MCF 10A (cell line): ENCODE data around the gene TAP2. TPM values are rescaled to one million over a fixed set of nuclear protein-coding genes. Genes with fewer than 3 reads are reported as not detected.

Experiments used
- BruUV-seq: library from RNA; stranded (reverse); fragments of 400-500 nt; replicated peaks from 2 replicates; lab custom pipeline; 2021; lab: Mats Ljungman, UMichigan
- CTCF ChIA-PET: fragments of 300-600 bp; sonication (Branson Sonifier 250); formaldehyde crosslinking; extraction: SDS; loops from one replicate; lab custom pipeline; 2021; ENCODE audit warnings: antibody characterized with exemption, inconsistent platforms; lab: Yijun Ruan, JAX
- POLR2A ChIA-PET: fragments of 300-600, 350-650 bp; sonication (Branson Sonifier 250); formaldehyde crosslinking; extraction: SDS; loops from one replicate; lab custom pipeline; 2020; ENCODE audit warnings: antibody characterized with exemption, inconsistent platforms; lab: Yijun Ruan, JAX
- DNase-seq: peaks from one replicate; pipeline ENCODE4 v3.0.0-alpha.2; 2018; ENCODE audit not compliant: unreplicated experiment
- H3K27ac Mint-ChIP-seq: one replicate; pipeline ENCODE4 v1.8.0; 2022; ENCODE audit warnings: mild to moderate bottlenecking, low read depth, mixed read lengths; ENCODE audit not compliant: unreplicated experiment
- H3K27me3 Mint-ChIP-seq: one replicate; pipeline ENCODE4 v1.8.0; 2022; ENCODE audit warnings: mixed read lengths; ENCODE audit not compliant: insufficient read depth, unreplicated experiment
- H3K36me3 Mint-ChIP-seq: one replicate; pipeline ENCODE4 v1.8.0; 2022; ENCODE audit warnings: mild to moderate bottlenecking, moderate library complexity, mixed read lengths; ENCODE audit not compliant: insufficient read depth, unreplicated experiment
- H3K4me1 Mint-ChIP-seq: one replicate; pipeline ENCODE4 v1.8.0; 2022; ENCODE audit warnings: mixed read lengths; ENCODE audit not compliant: insufficient read depth, unreplicated experiment
- H3K4me3 Mint-ChIP-seq: one replicate; pipeline ENCODE4 v1.8.0; 2022; ENCODE audit warnings: mild to moderate bottlenecking, moderate library complexity, mixed read lengths; ENCODE audit not compliant: unreplicated experiment
- H3K9me3 Mint-ChIP-seq: one replicate; pipeline ENCODE4 v1.8.0; 2022; ENCODE audit warnings: mixed read lengths; ENCODE audit not compliant: unreplicated experiment
- CTCF ChIP-seq: fragments of 200-600 bp; IDR thresholded peaks from one replicate; pipeline ENCODE4 v1.8.0; 2022; ENCODE audit warnings: antibody characterized with exemption, mild to moderate bottlenecking; ENCODE audit not compliant: unreplicated experiment
- intact Hi-C: fragments of 100-400 bp; cut with micrococcal nuclease; formaldehyde crosslinking; loops from 2 replicates; pipeline ENCODE4 v1.14.1; 2022
- total RNA-seq: library from RNA; stranded (reverse); gene quantifications from 2 replicates; pipeline ENCODE4 v1.2.3, GENCODE V29; 2022

Gene TAP2
- total RNA-seq, 1 experiment from 2014 or later = 61.2 TPM

- no peak overlapping the region for H3K4me3 Mint-ChIP-seq
- no peaks in the 10 kb centered on the region for H3K9me3 Mint-ChIP-seq
- H3K27ac Mint-ChIP-seq = no peak overlapping the region
- BruUV-seq = no TSS peak
- TF ChIP-seq CTCF = no peak
- no peak for DNase-seq
- H3K27me3 Mint-ChIP-seq = no peaks in the 10 kb centered on the region
- ChIA-PET CTCF (interaction anchor here (0.6 to 6.4 kb wide), 22 partner anchors 12 to 475 kb away, joined by 3 to 110 read pairs (median 5); partner anchors contain the start of genes HLA-DQB1, PSMB9 and TAP1), POLR2A (interaction anchor here (0.7 to 3.7 kb wide), 11 partner anchors 10 to 644 kb away, joined by 3 to 111 read pairs (median 6); partner anchors contain the start of genes HLA-DMA, PSMB9 and TAP1)
- intact Hi-C loops = no loop called here
- H3K4me1 Mint-ChIP-seq = peaks cover 42% of the 10 kb centered on the region
- H3K36me3 Mint-ChIP-seq = peaks cover 10% of the 10 kb centered on the region
Measured at GRCh38 chr6:32839356-32839755, 817 bp upstream of the TAP2 start.

- H3K4me1 Mint-ChIP-seq = peaks cover 28% of the 10 kb centered on the region
- peak overlapping the region; percentile 29 for H3K27ac Mint-ChIP-seq
- BruUV-seq = TSS peak; percentile 17
- intact Hi-C loops = loop anchor here (1.0 kb wide), 3 partner anchors 11 to 31 kb away; partner anchors contain the start of gene PSMB9
- POLR2A ChIA-PET = interaction anchor here (0.6 to 3.7 kb wide), 11 partner anchors 11 to 134 kb away, joined by 3 to 111 read pairs (median 16); partner anchors contain the start of genes PSMB9 and TAP1
- CTCF ChIA-PET = interaction anchor here (0.6 to 6.4 kb wide), 18 partner anchors 9 to 424 kb away, joined by 3 to 110 read pairs (median 11); partner anchors contain the start of genes PSMB9 and TAP1
- peak; percentile 45 for DNase-seq
- H3K27me3 Mint-ChIP-seq = no peaks in the 10 kb centered on the region
- peaks cover 19% of the 10 kb centered on the region for H3K36me3 Mint-ChIP-seq
- TF ChIP-seq CTCF = no peak
- peak overlapping the region; percentile 77 for H3K4me3 Mint-ChIP-seq
- no peaks in the 10 kb centered on the region for H3K9me3 Mint-ChIP-seq
Measured at GRCh38 chr6:32837651-32838113, 857 bp downstream of the TAP2 start.

GRCh38 chr6:32836873-32837272, 1.7 kb downstream of the TAP2 start:
- intact Hi-C loops = loop anchor here (1.0 kb wide), 1 partner anchor 11 kb away; no protein-coding TSS in a partner anchor
- peak overlapping the region; percentile 77 for H3K4me3 Mint-ChIP-seq
- no peak for DNase-seq
- H3K4me1 Mint-ChIP-seq = peaks cover 20% of the 10 kb centered on the region
- ChIA-PET POLR2A (interaction anchor here (3.7 kb wide), 1 partner anchor 19 kb away, joined by 111 read pairs; the partner anchor contains the start of genes PSMB9 and TAP1), CTCF (interaction anchor here (3.1 to 6.4 kb wide), 4 partner anchors 10 to 33 kb away, joined by 25 to 110 read pairs (median 86); partner anchors contain the start of genes PSMB9 and TAP1)
- peak overlapping the region; percentile 29 for H3K27ac Mint-ChIP-seq
- TF ChIP-seq CTCF = no peak
- peaks cover 14% of the 10 kb centered on the region for H3K36me3 Mint-ChIP-seq
- no TSS peak for BruUV-seq
- H3K9me3 Mint-ChIP-seq = no peaks in the 10 kb centered on the region
- no peaks in the 10 kb centered on the region for H3K27me3 Mint-ChIP-seq

- no peaks in the 10 kb centered on the region for H3K27me3 Mint-ChIP-seq
- CTCF ChIA-PET = interaction anchor here (0.6 to 1.6 kb wide), 3 partner anchors 18 to 282 kb away, joined by 3 to 6 read pairs (median 5); partner anchors contain the start of gene TAP1
- no peak for DNase-seq
- peaks cover 23% of the 10 kb centered on the region for H3K36me3 Mint-ChIP-seq
- no peak for TF ChIP-seq CTCF
- BruUV-seq = no TSS peak
- POLR2A ChIA-PET = no interaction called here
- H3K4me3 Mint-ChIP-seq = no peak overlapping the region
- intact Hi-C loops = no loop called here
- H3K4me1 Mint-ChIP-seq = peaks cover 19% of the 10 kb centered on the region
- H3K9me3 Mint-ChIP-seq = no peaks in the 10 kb centered on the region
- no peak overlapping the region for H3K27ac Mint-ChIP-seq
Measured at GRCh38 chr6:32835167-32835893, 3.2 kb downstream of the TAP2 start.
